ENCODE results near the gene FCGBP. TPM values are rescaled to one million over a fixed set of nuclear protein-coding genes. Genes with fewer than 3 reads are reported as not detected.
A peak's percentile ranks its signal among the peaks of the same experiment; 100 is the strongest.
"Not testable (repeated sequence)": the region's sequence is repeated elsewhere in the genome, so short reads cannot be mapped to it uniquely, and the experiment has no call there.

The FCGBP gene
- total RNA-seq, 2 donors from 2014 or later = 2.1 to 11.3 TPM

DNA sequence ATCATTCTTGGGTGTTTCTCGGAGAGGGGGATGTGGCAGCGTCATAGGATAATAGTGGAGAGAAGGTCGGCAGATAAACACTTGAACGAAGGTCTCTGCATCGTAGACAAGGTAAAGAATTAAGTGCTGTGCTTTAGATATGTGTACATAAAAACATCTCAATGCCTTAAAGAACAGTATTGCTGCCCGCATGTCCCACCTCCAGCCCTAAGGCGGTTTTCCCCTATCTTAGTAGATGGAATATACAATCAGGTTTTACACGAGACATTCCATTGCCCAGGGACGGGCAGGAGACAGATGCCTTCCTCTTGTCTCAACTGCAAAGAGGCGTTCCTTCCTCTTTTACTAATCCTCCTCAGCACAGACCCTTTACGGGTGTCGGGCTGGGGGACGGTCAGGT, 25.0 kb upstream of the FCGBP start:
- H3K9me3 Mint-ChIP-seq; H3K36me3 Mint-ChIP-seq (ENCODE audit: low read depth); H3K4me1 Mint-ChIP-seq; ATAC-seq (replicated peaks); H3K27me3 Mint-ChIP-seq: not testable (repeated sequence)
- peak overlapping the region; percentile 58 for H3K4me3 Mint-ChIP-seq
- H3K27ac Mint-ChIP-seq = peak overlapping the region; percentile 66

GRCh38 chr19:39958942-39959341, 24.5 kb upstream of the FCGBP start:
- H3K4me3 Mint-ChIP-seq = peak overlapping the region; percentile 58
- H3K36me3 Mint-ChIP-seq (ENCODE audit: low read depth); H3K9me3 Mint-ChIP-seq; H3K27me3 Mint-ChIP-seq; H3K4me1 Mint-ChIP-seq; ATAC-seq (replicated peaks): not testable (repeated sequence)
- peak overlapping the region; percentile 66 for H3K27ac Mint-ChIP-seq

DNA sequence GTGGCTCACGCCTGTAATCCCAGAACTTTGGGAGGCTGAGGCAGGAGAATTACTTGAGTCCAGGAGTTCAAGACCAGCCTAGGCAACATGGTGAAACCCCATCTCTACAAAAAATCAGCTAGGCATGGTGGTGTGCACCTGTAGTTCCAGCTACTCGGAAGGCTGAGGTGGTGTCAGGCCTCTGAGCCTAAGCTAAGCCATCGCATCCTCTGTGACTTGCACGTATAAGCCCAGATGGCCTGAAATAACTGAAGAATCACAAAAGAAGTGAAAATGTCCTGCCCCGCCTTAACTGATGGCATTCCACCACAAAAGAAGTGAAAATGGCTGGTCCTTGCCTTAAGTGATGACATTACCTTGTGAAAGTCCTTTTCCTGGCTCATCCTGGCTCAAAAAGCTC, 23.5 kb upstream of the FCGBP start:
- not testable (repeated sequence) for H3K9me3 Mint-ChIP-seq

DNA sequence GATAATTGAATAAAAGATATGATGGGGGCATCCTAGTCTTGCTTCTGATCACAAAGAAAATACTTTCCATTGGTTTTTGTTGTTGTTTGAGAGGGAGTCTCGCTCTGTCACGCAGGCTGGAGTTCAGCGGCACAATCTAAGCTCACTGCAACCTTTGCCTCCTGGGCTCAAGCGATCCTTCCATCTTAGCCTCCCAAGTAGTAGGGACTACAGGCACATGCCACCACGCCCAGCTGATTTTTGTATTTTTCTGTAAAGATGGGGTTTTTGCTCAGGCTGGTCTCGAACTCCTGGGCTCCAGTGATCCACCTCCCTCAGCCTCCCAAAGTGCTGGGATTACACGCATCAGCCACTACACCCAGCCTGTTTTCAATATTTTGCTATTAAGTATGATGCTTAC, 19.5 kb upstream of the FCGBP start:
- Mint-ChIP-seq H3K27me3 (no peaks in the 10 kb centered on the region), H3K4me3 (peak overlapping the region; percentile 56), H3K4me1 (peaks cover 32% of the 10 kb centered on the region), H3K36me3 (ENCODE audit: low read depth) (no peaks in the 10 kb centered on the region), H3K27ac (peak overlapping the region; percentile 49), H3K9me3 (no peaks in the 10 kb centered on the region)
- ATAC-seq (replicated peaks) = peak; percentile 13

More for the DNA sequence above, 23.5 kb upstream of the FCGBP start:
- not testable (repeated sequence) for ATAC-seq (replicated peaks); H3K36me3 Mint-ChIP-seq (ENCODE audit: low read depth); H3K27me3 Mint-ChIP-seq
- Mint-ChIP-seq H3K27ac (peak overlapping the region; percentile 52), H3K4me3 (peak overlapping the region; percentile 29), H3K4me1 (peaks cover 16% of the 10 kb centered on the region)

GRCh38 chr19:39951686-39952085, 17.3 kb upstream of the FCGBP start:
- ATAC-seq (replicated peaks) = peak; percentile 58
- H3K27me3 Mint-ChIP-seq = no peaks in the 10 kb centered on the region
- no peaks in the 10 kb centered on the region for H3K36me3 Mint-ChIP-seq (ENCODE audit: low read depth)
- peak overlapping the region; percentile 56 for H3K4me3 Mint-ChIP-seq
- H3K4me1 Mint-ChIP-seq = peaks cover 36% of the 10 kb centered on the region
- no peaks in the 10 kb centered on the region for H3K9me3 Mint-ChIP-seq
- peak overlapping the region; percentile 49 for H3K27ac Mint-ChIP-seq

DNA sequence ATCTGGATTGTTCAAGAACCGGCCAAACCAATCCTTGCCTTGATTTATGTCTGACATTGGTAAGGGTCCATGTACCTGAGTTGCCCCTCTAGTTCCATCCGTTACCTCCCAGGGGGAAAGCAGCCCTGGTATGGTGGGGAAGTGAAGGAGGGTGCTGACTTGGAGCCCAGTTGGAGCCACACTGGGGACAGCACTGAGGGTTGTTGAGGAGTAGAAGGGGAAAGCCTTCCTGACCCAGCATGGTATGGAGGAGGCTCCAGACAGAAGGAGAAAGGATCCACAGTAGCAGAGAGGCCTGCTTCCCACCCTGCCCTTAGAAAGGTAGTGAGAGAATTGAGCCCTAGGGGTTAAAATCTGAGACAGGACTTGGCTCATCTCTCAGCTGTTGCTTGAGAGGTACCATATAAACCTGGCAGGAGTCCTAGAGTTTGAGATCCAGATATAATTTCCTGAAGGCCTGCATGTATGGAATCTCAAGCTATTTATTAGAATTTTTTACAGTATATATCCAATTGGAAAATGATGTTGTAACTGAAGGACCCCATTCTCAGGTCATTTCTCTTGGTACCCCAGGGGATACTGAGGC, 16.7 kb upstream of the FCGBP start:
- Mint-ChIP-seq H3K27ac (peak overlapping the region; percentile 49), H3K9me3 (no peaks in the 10 kb centered on the region), H3K4me1 (peaks cover 36% of the 10 kb centered on the region), H3K36me3 (ENCODE audit: low read depth) (no peaks in the 10 kb centered on the region), H3K4me3 (peak overlapping the region; percentile 56), H3K27me3 (no peaks in the 10 kb centered on the region)
- ATAC-seq (replicated peaks) = no peak

DNA sequence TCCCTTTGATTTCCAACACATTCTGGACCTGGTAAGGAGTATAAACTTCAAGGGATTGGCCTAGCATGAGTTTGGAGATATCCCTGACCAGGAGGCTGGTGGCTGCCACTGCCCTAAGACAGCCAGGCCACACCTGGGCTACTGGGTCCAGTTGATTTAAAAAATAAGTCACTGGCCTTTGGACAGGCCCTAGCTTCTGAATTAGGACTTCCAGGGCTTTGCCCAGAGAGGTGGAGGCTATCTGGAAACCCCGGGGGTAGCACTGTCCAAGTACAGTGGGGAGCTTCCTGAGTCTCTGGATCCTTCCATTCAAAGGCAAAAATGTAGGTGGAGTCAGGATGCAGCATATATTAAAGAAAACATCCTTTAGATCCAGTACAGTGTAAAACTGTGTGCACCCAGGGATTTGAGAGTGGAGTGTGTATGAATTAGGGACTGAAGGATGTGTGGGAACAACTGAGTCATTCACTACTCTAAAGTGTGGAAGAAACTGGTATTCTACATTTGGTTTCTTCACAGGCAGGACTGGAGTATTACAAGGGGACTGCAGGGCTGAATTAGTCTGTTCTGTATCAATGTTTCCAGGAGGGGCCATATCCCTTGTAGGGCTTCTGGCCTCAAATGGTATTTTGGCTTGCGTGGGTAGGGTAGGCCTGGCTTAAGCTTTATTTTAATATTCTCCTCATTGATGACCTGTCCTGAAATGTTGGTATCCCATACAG, 14.8 kb upstream of the FCGBP start:
- Mint-ChIP-seq H3K27me3 (no peaks in the 10 kb centered on the region), H3K4me3 (peak overlapping the region; percentile 11), H3K36me3 (ENCODE audit: low read depth) (no peaks in the 10 kb centered on the region), H3K9me3 (no peaks in the 10 kb centered on the region), H3K27ac (peak overlapping the region; percentile 48), H3K4me1 (peaks cover 38% of the 10 kb centered on the region)
- ATAC-seq (replicated peaks) = peak; percentile 73

- Mint-ChIP-seq H3K9me3 (no peaks in the 10 kb centered on the region), H3K36me3 (ENCODE audit: low read depth) (no peaks in the 10 kb centered on the region), H3K27ac (no peak overlapping the region), H3K27me3 (no peaks in the 10 kb centered on the region), H3K4me3 (no peak overlapping the region), H3K4me1 (peaks cover 38% of the 10 kb centered on the region)
- ATAC-seq (replicated peaks) = no peak
These were observed 12.1 kb upstream of the FCGBP start for GRCh38 chr19:39946532-39946931.

DNA sequence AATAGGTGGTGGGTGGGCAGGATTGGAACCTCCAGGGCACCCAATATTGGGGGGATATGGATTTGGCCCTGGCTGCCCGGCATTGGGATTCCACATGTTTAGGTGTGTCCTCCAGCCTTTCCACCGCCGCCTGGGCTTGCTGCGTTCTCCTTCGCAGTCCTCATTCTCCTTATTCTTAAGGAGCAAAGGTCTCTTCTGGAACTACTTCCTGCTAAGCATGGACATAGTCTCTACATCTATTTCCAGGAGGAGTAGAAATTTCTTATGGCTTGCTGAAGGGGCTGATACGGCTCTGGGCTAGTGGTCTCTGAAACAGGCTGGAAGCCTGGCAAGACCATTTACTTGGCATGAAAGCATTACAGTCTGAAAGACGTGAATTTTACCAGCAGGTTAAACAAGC, 9.2 kb upstream of the FCGBP start:
- H3K9me3 Mint-ChIP-seq = no peaks in the 10 kb centered on the region
- no peaks in the 10 kb centered on the region for H3K27me3 Mint-ChIP-seq
- no peak overlapping the region for H3K27ac Mint-ChIP-seq
- no peaks in the 10 kb centered on the region for H3K36me3 Mint-ChIP-seq (ENCODE audit: low read depth)
- H3K4me1 Mint-ChIP-seq = peaks cover 45% of the 10 kb centered on the region
- no peak for ATAC-seq (replicated peaks)
- peak overlapping the region; percentile 76 for H3K4me3 Mint-ChIP-seq

DNA sequence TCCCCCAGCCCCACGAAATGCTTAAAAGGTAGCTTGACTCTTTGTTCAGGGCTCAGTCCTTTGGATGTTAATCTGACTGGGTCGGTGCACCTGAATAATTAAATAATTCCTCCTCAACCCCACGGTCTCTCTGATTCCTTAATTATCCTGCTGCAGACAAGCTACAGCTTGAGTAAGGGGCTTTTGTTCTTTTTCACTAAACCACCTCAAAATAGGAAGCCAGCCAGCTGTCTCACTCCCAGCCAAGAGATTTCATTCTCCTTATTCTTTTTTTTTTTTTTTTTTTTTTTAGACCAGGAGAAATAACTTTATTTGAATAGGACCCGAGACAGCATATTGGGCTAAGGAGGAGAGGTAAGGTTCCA, 7.9 kb upstream of the FCGBP start:
- H3K9me3 Mint-ChIP-seq = no peaks in the 10 kb centered on the region
- peak overlapping the region; percentile 76 for H3K4me3 Mint-ChIP-seq
- H3K27ac Mint-ChIP-seq = peak overlapping the region; percentile 45
- no peak for ATAC-seq (replicated peaks)
- H3K36me3 Mint-ChIP-seq (ENCODE audit: low read depth) = no peaks in the 10 kb centered on the region
- peaks cover 46% of the 10 kb centered on the region for H3K4me1 Mint-ChIP-seq
- H3K27me3 Mint-ChIP-seq = no peaks in the 10 kb centered on the region

DNA sequence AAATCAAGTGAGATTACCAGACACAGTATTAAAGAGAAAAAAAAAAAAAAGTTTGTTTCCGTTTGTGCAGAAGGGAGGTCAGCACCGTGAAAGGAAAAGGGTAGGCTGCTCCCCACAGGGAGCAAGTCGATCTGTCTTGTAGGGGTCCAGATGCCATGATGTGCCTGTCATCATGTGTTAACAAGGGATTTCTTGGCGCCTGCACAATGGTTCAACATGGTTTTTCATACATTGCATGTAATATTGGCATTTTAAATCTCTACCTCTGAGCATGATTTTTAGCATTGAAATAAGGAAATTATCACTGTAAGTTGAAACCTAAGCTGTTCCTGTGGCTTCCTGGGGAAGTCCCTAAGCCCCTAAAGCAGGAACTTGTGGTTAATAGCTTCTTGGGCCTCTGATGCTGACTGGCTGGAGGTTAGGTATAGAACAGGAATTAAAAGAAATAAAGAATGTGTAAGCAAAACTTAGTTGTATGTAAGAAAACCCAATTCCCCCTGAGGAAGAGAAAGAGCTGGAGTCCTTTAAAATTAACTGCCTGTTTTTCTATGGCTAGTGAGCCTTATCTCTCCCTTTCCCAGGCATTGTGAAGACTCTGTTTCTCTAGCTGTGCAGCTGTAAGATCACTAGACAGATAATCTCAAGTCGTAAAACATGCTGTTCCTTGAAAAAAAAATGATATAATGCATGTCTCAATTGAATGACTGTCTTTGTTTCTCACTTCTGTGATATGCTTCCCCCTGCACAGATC, 7.4 kb upstream of the FCGBP start:
- peaks cover 50% of the 10 kb centered on the region for H3K4me1 Mint-ChIP-seq
- peak; percentile 77 for ATAC-seq (replicated peaks)
- H3K27ac Mint-ChIP-seq = peak overlapping the region; percentile 45
- no peaks in the 10 kb centered on the region for H3K27me3 Mint-ChIP-seq
- H3K36me3 Mint-ChIP-seq (ENCODE audit: low read depth) = no peaks in the 10 kb centered on the region
- H3K4me3 Mint-ChIP-seq = peak overlapping the region; percentile 76
- no peaks in the 10 kb centered on the region for H3K9me3 Mint-ChIP-seq

- H3K4me1 Mint-ChIP-seq = peaks cover 54% of the 10 kb centered on the region
- H3K9me3 Mint-ChIP-seq = no peaks in the 10 kb centered on the region
- H3K27ac Mint-ChIP-seq = peak overlapping the region; percentile 45
- H3K4me3 Mint-ChIP-seq = peak overlapping the region; percentile 76
- no peak for ATAC-seq (replicated peaks)
- H3K36me3 Mint-ChIP-seq (ENCODE audit: low read depth) = no peaks in the 10 kb centered on the region
- H3K27me3 Mint-ChIP-seq = no peaks in the 10 kb centered on the region
These were observed 6.7 kb upstream of the FCGBP start for GRCh38 chr19:39941151-39941550.

GRCh38 chr19:39940221-39940833, 5.9 kb upstream of the FCGBP start:
- H3K27ac Mint-ChIP-seq = no peak overlapping the region
- no peaks in the 10 kb centered on the region for H3K36me3 Mint-ChIP-seq (ENCODE audit: low read depth)
- ATAC-seq (replicated peaks) = no peak
- H3K9me3 Mint-ChIP-seq = no peaks in the 10 kb centered on the region
- peak overlapping the region; percentile 76 for H3K4me3 Mint-ChIP-seq
- peaks cover 61% of the 10 kb centered on the region for H3K4me1 Mint-ChIP-seq
- H3K27me3 Mint-ChIP-seq = no peaks in the 10 kb centered on the region

DNA sequence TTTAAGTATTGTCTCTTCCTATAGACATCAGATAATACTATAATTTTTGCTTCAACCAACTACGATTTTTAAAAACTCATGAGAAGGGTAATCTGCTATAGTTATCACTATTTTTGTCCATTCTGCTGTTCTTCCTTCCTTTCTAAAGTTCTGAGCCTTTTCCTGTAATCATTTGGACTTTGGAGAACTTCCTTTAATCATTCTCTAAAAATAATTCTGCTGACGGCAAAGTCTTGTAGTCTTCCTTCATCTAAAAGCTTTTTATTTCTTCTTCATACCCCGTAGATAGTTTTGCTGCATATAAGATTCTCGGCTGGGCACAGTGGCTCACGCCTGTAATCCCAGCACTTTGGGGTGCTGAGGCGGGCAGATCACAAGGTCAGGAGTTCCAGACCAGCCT, 5.1 kb upstream of the FCGBP start:
- Mint-ChIP-seq H3K4me3 (no peak overlapping the region), H3K9me3 (no peaks in the 10 kb centered on the region), H3K27me3 (no peaks in the 10 kb centered on the region), H3K27ac (peak overlapping the region; percentile 72), H3K4me1 (peaks cover 65% of the 10 kb centered on the region), H3K36me3 (ENCODE audit: low read depth) (no peaks in the 10 kb centered on the region)
- no peak for ATAC-seq (replicated peaks)
